GM21526 (cell line): ENCODE results near the gene DAB2.

Experiments
- ATAC-seq: cut with Tn5 transposase; IDR thresholded peaks from one replicate; pipeline ENCODE4 v1.9.1; 2021; ENCODE audit warnings: moderate library complexity; ENCODE audit not compliant: unreplicated experiment, low FRiP score

Gene DAB2

DNA sequence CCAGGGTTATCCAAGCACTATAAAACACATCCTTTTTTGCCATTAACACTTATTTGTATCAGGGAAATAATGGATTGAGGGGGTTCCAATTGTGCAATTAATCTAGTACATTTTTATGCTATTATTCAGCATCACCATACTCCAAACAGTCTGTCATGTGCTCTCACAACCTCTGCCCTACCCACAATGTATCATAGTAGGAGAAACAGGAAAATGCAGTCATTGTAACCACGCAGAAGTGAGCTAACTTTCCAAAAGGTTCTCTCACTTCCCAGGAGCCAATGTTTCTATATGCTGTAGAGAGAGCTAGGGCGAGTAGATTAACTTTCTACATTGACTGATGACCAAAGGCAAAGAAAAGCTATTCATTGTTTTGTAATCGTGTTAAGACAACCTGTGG lies 29.8 kb downstream of the DAB2 start:
- ATAC-seq = no peak

DNA sequence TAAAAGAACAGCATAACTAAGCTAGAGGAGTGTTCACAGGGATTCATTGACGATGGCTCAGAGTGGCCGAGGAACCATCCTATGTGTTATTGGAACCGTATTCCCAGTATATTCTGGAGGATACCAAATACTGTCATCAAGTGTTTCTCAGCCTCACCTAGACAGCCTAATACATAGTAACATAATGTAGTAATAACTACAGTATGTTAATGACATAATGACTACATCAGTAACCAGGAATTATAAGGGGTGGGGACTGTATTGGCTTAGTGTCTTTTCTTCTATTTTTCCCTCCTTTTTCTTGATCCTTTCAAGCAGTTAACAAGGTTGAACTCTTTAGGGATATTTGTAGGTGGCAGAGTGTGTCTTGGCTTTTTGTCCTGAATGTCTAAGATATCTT lies 33.8 kb downstream of the DAB2 start:
- ATAC-seq = no peak

DNA sequence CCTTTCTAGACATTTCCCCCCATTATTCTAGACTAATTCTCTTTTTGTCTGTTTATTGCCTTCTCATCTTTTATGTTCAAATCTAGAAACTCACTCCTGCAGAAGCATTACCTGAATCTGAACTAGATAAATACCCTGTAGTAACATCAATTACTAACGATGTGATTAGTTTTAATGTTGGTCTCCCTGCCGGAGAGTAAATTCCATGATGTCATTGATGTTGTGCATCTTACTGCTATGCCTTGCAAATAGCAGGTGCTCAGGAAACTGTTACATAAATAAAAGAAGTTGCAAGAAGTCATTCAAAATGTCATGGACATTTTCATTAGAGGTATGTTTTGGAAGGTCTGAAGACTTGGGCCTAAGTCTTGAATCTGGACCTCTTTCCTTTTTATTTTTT lies 37.5 kb downstream of the DAB2 start:
- no peak for ATAC-seq

DNA sequence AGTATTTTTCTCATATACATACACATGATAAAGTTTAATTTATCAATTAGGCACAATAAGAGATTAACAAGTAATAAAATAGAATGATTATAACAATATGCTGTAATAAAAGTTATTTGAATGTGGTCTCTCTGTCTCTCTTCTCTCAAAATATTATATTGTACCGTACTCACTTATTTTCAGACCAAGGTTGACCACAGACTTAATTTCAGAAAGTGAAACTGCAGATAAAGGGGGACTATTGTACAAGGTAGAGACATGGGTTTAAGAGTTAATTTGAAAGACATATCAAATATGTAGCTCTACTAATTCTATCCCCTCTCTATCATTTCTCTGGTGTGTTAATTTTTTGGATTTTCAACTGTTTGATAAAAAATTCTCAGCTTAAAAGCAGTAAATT lies 40.5 kb downstream of the DAB2 start:
- no peak for ATAC-seq

DNA sequence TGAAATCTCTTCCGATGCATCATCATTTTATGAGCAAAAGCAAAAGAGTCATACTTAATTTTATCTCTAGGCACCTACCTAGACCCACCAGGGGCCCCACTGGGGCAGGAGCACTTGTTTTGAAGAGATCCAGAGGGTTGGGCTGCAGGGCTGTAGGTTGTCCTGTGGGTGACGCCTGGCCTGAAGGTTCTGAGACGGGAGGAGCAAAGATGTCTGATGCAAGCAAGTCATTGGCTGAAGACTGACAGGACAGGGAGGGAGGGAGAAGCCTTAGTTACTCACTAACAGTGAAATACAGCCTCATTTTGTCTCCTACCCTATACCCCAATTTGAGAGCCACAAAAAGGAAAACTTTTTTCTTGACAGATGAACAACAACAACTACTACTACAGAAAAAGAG lies 43.4 kb downstream of the DAB2 start:
- no peak for ATAC-seq

DNA sequence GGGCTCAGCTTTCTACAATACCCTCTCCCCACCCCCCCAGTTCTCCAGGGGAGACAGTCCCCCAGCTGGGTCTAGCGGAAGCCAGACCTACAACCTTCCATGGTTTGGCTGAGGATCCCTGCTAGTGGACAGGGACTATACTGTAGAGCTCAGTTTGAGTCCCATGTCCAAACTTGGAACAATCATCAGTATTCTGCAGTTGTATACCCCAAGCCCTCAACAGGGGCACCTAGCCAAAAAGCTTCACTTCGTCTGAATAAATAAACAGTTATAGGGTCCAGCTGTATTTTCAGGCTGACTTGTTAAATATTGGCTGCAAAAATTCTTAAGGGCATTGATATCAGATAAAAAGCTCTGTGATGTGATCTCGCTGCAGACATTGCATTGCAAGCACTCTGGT lies 45.1 kb downstream of the DAB2 start:
- ATAC-seq = no peak

DNA sequence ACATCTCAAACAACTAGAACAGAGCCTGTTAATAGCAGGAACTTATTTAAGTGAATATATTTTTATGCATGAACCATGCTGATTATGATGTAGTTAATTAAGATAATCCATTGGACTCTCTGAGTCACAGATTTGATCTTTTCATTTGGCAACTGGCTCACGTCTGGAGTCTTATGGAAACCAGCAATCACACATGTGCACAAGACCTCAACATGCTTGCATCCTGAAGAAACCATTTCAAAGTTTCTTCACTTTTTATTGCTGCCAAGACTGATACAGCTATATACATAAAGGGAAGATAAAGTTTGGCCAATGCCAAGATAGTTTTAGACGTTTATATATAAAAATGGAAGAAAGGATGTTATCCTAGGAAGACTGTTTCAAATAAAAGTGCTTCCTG lies 47.2 kb downstream of the DAB2 start:
- no peak for ATAC-seq

DNA sequence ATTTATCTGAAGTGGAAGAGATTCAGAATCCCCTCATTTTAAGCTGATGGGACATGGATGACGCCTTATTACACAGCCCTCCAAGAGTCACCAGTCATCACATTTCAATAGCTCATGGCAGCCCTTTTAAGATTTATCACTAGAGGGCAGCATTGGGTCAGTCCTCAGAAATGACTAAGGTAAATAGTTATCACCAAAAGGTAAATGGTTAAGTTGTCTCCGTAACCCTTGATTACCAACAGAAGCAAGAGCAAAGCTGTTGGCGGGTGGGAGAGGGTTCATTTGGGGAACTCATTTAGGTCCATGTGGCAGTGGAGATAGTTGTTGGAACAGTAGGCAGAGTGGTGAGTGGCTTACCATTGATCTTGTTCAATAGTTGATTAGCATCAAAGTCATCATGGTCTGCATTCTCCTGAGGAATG lies 48.5 kb downstream of the DAB2 start:
- peak; percentile 81 for ATAC-seq

DNA sequence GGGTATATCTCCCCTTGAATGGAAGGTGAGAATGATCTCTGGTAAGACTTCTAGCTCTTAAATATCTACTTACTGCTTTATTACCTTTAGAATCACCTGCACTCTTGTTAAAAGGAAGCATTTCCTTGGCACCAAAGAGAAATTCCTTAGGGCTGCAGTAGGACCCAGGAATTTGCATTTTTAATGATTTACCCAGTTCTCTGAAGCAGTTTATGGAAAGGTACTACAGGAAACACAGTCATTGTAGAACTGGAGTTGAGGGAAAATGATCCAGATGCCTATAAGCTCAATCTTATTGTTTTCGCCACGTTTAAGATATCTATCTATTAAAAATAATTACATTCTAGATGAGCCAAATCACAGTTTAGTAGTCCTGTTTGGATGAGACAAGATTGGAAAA lies 51.0 kb downstream of the DAB2 start:
- ATAC-seq = no peak

DNA sequence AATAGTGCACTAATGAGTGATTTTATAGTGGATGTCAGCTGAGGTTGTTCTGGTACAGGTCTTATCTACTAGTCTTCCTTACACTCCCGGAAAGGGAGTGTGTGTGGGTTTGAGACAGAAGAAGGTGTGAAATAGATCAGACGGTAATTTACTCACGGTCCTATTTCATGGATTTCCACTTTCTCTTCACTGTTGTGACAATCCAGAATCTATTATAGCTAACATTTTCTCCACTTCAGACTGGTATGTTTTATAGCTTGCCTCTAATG lies 53.5 kb downstream of the DAB2 start:
- no peak for ATAC-seq

DNA sequence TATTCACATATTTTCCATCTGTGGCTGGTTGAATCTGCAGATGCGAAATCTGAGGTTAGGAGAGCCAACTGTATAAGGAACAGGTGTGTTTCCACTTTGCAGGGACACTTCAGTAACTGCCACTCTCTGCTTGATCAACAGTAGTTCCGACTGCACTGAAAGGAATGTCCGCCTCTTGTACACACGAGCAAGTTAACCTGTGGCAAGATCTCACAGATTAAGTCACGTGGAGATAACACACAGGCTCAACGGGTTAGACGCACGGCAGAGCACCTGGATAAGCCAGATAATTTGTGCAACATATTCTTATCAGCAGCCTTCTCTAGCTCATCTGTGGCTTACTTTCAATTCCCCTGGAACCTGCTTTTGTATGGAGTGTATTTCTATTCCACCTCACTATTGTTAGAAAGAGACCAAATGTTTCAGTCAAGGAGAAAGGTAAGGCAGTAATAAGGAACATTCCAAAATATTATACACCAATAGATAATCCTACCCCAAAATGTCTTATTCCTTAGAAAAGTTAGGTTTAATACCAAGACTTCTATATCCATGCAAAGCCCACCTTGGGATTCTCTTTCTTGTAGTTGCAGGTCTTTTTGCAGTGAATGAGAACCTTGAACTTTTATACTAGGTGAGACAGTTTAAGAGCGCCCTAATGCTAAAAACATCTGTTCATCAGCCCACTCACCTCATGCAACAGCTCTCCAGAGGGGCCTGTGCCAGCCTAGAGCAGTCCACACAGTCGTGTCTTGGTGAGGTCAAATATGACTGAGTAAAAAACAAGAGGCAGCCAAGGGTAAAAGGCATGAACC lies 54.0 kb downstream of the DAB2 start:
- no peak for ATAC-seq

DNA sequence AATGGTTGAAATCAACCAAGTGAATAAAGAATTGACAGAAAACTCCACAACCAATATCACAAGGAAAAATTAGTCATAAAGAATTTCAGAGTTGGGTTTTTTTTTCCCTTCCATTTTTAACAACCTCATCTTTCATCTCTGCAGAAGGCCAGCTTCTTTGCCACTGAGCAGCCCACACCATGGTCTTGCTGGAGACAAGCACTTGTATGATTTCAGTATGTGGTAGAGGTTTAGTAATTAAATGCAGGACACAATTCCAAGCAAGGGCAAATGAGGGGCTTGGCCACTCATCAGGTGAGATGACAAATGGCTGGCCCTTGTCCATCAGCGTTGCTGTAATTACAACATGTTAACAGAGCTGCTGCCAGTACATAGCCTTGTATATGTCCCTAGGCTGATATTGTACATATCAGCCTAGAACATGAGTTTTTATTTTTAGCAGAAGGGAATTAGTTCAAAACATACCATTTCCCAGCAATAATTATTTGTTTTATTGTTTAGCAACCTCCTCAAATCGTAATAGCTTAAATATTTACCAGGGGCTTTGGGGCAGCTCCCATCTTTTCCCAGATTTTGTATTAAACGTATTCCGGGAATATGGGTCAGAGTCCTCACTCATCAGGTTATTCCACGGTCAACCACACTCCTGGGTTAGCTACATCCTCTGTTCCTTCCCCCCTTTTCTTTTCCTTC lies 55.5 kb downstream of the DAB2 start:
- ATAC-seq = no peak

DNA sequence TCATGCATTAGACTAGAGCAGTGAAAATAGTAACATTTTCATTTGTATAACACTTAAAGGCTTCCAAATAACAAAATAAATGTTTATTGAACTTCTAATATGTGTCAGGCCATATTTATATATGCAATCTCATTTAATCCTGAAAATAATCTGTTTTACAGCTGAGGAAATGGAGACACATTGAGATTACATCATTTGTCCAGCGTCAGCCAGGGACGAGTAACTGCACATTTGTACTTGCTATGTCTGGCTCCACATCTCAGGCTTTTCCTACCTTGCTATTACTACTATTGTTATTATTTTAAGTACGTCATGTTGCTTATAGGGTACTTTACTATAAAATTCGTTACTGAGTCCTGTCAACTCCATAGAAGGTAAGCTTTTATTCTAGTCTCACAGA lies 56.7 kb downstream of the DAB2 start:
- no peak for ATAC-seq

DNA sequence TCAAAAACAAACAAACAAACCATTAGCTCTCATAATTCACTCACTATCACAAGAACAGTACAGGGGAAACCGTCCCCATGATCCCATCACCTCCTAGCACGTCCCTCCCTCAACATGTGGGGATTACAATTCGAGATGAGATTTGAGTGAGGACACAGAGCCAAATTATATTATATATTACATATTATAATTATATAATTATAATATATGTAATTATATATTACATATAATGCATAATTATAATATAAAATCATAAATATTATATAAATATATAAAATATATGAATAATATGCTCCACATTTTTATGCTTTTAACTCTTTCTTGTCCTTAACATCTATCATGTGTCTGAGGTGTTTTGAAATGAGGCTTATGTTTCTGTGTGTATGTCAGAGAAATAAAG lies 57.1 kb downstream of the DAB2 start:
- ATAC-seq = no peak

DNA sequence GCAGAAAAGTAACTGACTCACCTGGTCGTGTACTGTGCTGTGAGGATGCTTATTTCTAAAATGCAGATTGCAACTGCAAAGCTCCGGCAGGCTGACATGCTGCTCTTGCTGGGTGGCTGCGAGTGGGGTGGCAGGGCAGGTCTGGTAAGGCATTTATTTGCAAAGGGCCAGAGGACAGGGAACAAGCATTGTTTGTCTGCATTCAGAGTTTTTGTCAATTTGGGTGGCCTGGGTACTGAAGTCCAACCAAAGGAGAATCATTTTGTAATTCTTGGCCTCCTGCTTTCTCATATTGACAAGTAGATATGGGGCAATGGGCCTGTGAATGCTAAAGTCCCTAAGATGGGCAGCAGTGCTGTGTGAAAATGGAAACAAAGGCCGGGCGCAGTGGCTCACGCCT lies 60.4 kb downstream of the DAB2 start, which contains the start of gene C9:
C9 (minus strand) TSS at position 129 of the 400 bp plus-strand sequence; CDS start at position 98, 31 bp downstream.
- ATAC-seq = no peak

DNA sequence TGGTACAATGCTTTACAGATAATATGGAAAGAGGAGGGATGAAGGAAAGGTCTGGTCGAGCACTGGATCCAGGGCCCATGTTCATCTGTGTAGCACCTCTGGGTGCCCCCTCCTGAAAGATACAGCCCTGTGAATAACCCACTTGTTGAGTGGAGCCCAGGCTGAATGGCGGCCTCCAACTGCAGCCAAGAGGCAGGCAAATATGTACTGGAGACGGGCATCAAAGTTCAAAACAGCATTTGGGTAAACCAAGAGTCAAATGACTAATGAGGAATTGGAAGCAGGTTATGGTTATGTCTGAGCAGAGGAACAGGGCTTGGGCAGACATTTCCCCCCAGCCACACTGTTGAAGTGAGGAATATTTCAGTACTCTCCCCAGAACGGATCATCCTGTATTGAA lies 61.6 kb downstream of the DAB2 start:
- ATAC-seq = no peak

DNA sequence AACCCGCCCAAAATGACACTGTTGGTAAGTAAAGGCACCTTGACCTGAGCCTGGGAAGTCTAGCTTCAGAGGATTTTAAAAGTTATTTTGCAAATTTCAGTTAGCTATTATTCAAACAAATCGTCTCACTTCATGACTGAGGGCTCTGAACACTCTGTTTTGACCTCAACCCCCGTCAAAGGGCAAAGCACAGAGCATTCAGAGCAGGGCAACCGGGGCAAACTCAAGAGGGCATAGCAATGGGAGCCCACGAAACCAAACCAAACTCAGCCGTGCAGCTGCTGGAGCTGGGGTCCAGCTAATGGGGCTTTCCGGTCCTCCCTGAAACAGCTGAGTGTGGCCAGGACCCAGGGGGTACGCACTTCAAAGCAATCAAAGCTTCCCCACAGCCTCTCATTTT lies 62.1 kb downstream of the DAB2 start:
- no peak for ATAC-seq

DNA sequence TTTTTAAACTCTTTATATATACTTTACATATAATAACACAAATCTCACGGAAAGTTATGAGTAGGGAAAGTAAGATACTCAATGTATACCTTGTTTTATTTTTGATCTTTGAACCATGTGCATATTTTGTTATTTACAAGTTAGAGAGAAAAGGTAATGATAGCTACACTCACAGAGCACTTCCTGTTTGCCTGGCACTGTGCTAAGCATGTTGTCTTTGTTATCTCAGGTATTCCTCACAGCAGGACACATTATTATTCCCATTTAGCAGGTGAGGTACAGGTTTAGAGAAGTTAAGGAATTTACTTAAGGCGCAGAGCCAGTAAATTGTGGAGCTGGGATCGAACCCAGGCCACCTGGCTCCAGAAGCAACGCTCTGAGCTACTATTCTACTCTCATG lies 63.5 kb downstream of the DAB2 start:
- ATAC-seq = no peak

DNA sequence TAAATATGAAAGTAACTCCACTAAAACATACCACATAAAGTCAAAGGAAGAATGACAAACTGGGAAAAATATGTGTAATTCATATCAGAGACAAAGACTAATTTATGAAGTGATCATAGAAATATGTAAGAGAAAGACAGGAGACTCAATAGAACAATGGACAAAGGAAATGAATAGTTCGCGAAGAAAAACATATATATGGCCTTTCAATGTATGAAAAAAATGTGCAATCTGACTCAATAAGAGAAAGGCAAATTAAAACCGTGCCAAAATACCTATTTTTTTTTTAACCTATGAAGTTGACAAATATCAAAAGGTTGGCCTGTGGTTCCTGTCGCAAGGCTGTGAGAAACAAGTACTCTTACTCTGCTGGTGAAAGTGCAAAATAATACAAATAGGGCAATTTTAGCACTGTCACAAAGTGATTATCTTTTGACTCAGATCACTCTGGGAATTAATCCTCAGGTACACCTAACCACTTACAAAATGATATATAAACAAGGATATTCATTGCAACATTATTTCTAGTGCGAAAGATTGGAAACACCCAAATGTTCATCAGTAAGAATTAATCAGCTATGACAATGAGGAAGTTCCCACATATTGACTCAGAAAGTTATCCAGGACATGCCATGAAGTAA lies 64.2 kb downstream of the DAB2 start:
- ATAC-seq = no peak

DNA sequence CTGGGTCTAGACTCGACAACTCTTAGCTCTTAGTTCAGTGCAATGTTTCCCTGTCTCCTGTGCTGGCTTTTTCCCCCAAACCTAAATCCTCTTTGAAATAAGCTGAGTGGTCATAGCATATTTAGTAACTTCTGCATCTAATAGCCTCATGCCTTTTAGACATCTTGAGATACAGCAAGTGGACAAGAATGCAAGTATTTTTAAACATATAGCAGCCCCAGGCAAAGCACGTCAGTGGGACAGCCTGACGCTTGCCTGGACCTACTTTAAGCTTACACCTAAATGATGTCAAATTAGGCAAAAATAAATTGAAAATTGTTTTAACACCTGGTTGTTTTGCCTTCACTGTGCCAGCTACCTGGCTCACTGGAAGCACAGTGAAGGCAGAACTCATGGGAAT lies 68.5 kb downstream of the DAB2 start:
- ATAC-seq = no peak

DNA sequence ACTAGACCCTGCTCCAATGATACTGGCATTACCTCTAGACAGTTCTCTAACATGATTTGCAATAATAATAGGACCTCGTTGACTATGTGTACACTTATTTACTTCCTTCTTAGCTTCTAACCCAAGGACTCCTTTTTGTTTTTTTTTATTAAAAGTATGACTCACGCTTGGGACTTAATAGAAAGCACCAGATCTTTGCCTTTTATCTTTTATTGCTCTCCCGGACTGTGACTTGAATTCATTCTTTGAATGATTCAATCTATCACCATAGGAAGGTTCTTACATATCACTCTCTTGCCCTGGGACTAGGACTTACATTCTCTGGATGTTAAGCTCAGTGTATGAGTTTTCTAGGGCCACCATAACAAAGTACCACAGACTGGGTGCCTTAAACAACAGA lies 69.5 kb downstream of the DAB2 start:
- ATAC-seq = no peak
